ENCODE results near the gene ELF1.

GRCh38 chr13:40985381-40986100 lies 33.6 kb downstream of the ELF1 start:
- TF ChIP-seq POLR2AphosphoS5 (IDR thresholded peaks at IDR 0.05) (no peak), CTCF (IDR thresholded peaks at IDR 0.05) (no peak), POLR2A (IDR thresholded peaks at IDR 0.05; ENCODE audit: low read depth) (no peak)

All from esophagus muscularis mucosa (tissue), 3 donors.